Mesenchymal stem cell (in vitro differentiated cells and primary cell): Measurements from ENCODE around the gene TAS2R60.
A peak's percentile ranks its signal among the peaks of the same experiment; 100 is the strongest.

Experiments
- DNase-seq: peaks from one replicate; pipeline ENCODE4 v3.0.0-alpha.2; 2013
- H2AFZ ChIP-seq: one replicate; pipeline ENCODE4 v1.6.1; 2013; ENCODE audit warnings: low read depth, mild to moderate bottlenecking, control low read depth, inconsistent platforms, low read length, moderate library complexity
- H2AK5ac ChIP-seq: 2 replicates; pipeline ENCODE4 v1.6.1; 2013; ENCODE audit warnings: low read length, moderate library complexity, mild to moderate bottlenecking, inconsistent platforms; ENCODE audit not compliant: severe bottlenecking
- H2BK120ac ChIP-seq: one replicate; pipeline ENCODE4 v1.6.1; 2013; ENCODE audit warnings: low read depth, mild to moderate bottlenecking, inconsistent platforms, low read length, moderate library complexity
- H2BK12ac ChIP-seq, 2 experiments: one replicate each; pipeline ENCODE4 v1.6.1; 2013; ENCODE audit warnings: inconsistent platforms in 2 of 2, low read length in 2 of 2, mild to moderate bottlenecking in 2 of 2, moderate library complexity in 2 of 2, control low read depth in 1 of 2
- H2BK15ac ChIP-seq: one replicate; pipeline ENCODE4 v1.6.1; 2013; ENCODE audit warnings: mild to moderate bottlenecking, low read depth, inconsistent platforms; ENCODE audit not compliant: poor library complexity, severe bottlenecking
- H2BK5ac ChIP-seq: 2 replicates; pipeline ENCODE4 v1.6.1; 2013; ENCODE audit warnings: low read depth, mild to moderate bottlenecking, low read length, control low read depth, inconsistent platforms; ENCODE audit not compliant: poor library complexity, severe bottlenecking
- H3K14ac ChIP-seq, 2 experiments: one replicate each; pipeline ENCODE4 v1.6.1; 2013; ENCODE audit warnings: inconsistent platforms in 2 of 2, low read length in 2 of 2, control low read depth in 1 of 2, mild to moderate bottlenecking in 1 of 2, moderate library complexity in 1 of 2
- H3K18ac ChIP-seq, 2 experiments: one replicate each; pipeline ENCODE4 v1.6.1; 2013; ENCODE audit warnings: inconsistent platforms in 2 of 2, low read length in 2 of 2, control low read depth in 1 of 2, low read depth in 1 of 2, mild to moderate bottlenecking in 1 of 2
- H3K23ac ChIP-seq, 2 experiments: one replicate each; pipeline ENCODE4 v1.6.1; 2013; ENCODE audit warnings: inconsistent platforms in 2 of 2, low read length in 2 of 2, mild to moderate bottlenecking in 2 of 2, moderate library complexity in 2 of 2, control low read depth in 1 of 2
- H3K27ac ChIP-seq: 2 replicates; pipeline ENCODE4 v1.5.1; 2013; ENCODE audit warnings: mild to moderate bottlenecking, moderate library complexity, low read length, control low read depth, inconsistent platforms; ENCODE audit not compliant: poor library complexity, severe bottlenecking
- H3K27me3 ChIP-seq, 2 experiments: 2 replicates each; pipeline versions ENCODE4 v1.6.1 to v1.7.0; 2013; ENCODE audit warnings: low read length in 2 of 2, mild to moderate bottlenecking in 2 of 2, moderate library complexity in 2 of 2, control low read depth in 1 of 2, inconsistent platforms in 1 of 2; ENCODE audit not compliant: control insufficient read depth in 1 of 2, insufficient read depth in 1 of 2
- H3K36me3 ChIP-seq, 2 experiments: 2 replicates each; pipeline versions ENCODE4 v1.6.1 to v1.7.0; 2013; ENCODE audit warnings: low read length in 2 of 2, control low read depth in 1 of 2, inconsistent platforms in 1 of 2, low read depth in 1 of 2, mild to moderate bottlenecking in 1 of 2; ENCODE audit not compliant: insufficient read depth in 2 of 2, control insufficient read depth in 1 of 2
- H3K4ac ChIP-seq, 2 experiments: one replicate each; pipeline ENCODE4 v1.6.1; 2013; ENCODE audit warnings: inconsistent platforms in 2 of 2, low read length in 2 of 2, mild to moderate bottlenecking in 2 of 2, moderate library complexity in 2 of 2, control low read depth in 1 of 2, low read depth in 1 of 2
- H3K4me1 ChIP-seq: 2 replicates; pipeline ENCODE4 v1.6.1; 2013; ENCODE audit warnings: low read depth, low read length, control low read depth; ENCODE audit not compliant: control insufficient read depth, insufficient read depth
- H3K4me2 ChIP-seq: 2 replicates; pipeline ENCODE4 v1.6.1; 2013; ENCODE audit warnings: low read length, mild to moderate bottlenecking, inconsistent platforms; ENCODE audit not compliant: poor library complexity, severe bottlenecking
- H3K4me3 ChIP-seq, 2 experiments: 2 replicates each; pipeline versions ENCODE4 v1.5.1 to v1.7.0; 2013; ENCODE audit warnings: low read length in 2 of 2, mild to moderate bottlenecking in 2 of 2, control low read depth in 1 of 2, low read depth in 1 of 2; ENCODE audit not compliant: insufficient read depth in 1 of 2
- H3K79me1 ChIP-seq: replicated peaks from 2 replicates; pipeline ENCODE4 v1.6.1; 2013; ENCODE audit warnings: mild to moderate bottlenecking, control low read depth, low read length, inconsistent platforms; ENCODE audit not compliant: poor library complexity, severe bottlenecking
- H3K9ac ChIP-seq: 2 replicates; pipeline ENCODE4 v1.7.0; 2013; ENCODE audit warnings: mild to moderate bottlenecking, low read length, moderate library complexity
- H3K9me3 ChIP-seq: 2 replicates; pipeline ENCODE4 v1.7.0; 2013; ENCODE audit warnings: mild to moderate bottlenecking, low read length; ENCODE audit not compliant: control insufficient read depth
- H4K8ac ChIP-seq: one replicate; pipeline ENCODE4 v1.6.1; 2013; ENCODE audit warnings: inconsistent platforms, mild to moderate bottlenecking, low read length, moderate library complexity
- H4K91ac ChIP-seq: one replicate; pipeline ENCODE4 v1.6.1; 2013; ENCODE audit warnings: mild to moderate bottlenecking, low read length, inconsistent platforms
- WGBS: methylation state at CpG from one replicate; pipeline ENCODE4 v1.1.7; 2013; ENCODE audit warnings: mixed read lengths; 5-methylcytosine and 5-hydroxymethylcytosine counted together

TAS2R60 gene

GRCh38 chr7:143408686-143409561, 34.3 kb upstream of the TAS2R60 start, which contains the start of gene EPHA1:
Gene EPHA1, minus strand, starts transcription at chr7:143408856. Its CDS starts 51 bp downstream, at chr7:143408805.
- H2BK5ac ChIP-seq, result no peak within 1 kb of the TSS

GRCh38 chr7:143410521-143411004, 32.7 kb upstream of the TAS2R60 start:
- H3K9ac ChIP-seq, result peak overlapping the region; percentile 48
- peaks cover 0 to 55% of the 10 kb centered on the region in 2 experiments for H3K27me3 ChIP-seq
- H3K4me1 ChIP-seq, result peaks cover 14% of the 10 kb centered on the region
- H3K36me3 ChIP-seq, result no peaks in the 10 kb centered on the region
- no peak for DNase-seq
- H2BK15ac ChIP-seq, result no peak overlapping the region
- H2BK5ac ChIP-seq, result no peak overlapping the region
- H3K14ac ChIP-seq, result peak overlapping the region in 1 of 2 experiments; percentile 50
- H3K4me3 ChIP-seq, result no peak overlapping the region
- H2AK5ac ChIP-seq, result no peak overlapping the region
- H3K27ac ChIP-seq, result no peak overlapping the region
- no peak overlapping the region for H4K8ac ChIP-seq
- H3K9me3 ChIP-seq, result no peaks in the 10 kb centered on the region
- H2BK12ac ChIP-seq, result no peak overlapping the region
- 29% methylated on average over 6 of the region's 6 CpGs for WGBS
- H3K79me1 ChIP-seq, result no peaks in the 10 kb centered on the region
- no peak overlapping the region for H3K4me2 ChIP-seq
- peak overlapping the region in 1 of 2 experiments; percentile 56 for H3K18ac ChIP-seq
- H3K4ac ChIP-seq, result no peak overlapping the region
- peak overlapping the region; percentile 46 for H2AFZ ChIP-seq
- H4K91ac ChIP-seq, result no peak overlapping the region
- H2BK120ac ChIP-seq, result no peak overlapping the region
- H3K23ac ChIP-seq, result no peak overlapping the region

More at GRCh38 chr7:143408686-143409561, 34.3 kb upstream of the TAS2R60 start, which contains the start of gene EPHA1:
- no peak within 1 kb of the TSS for H3K27ac ChIP-seq
- H3K23ac ChIP-seq, result peak within 1 kb of the TSS in 1 of 2 experiments; percentile 51
- H3K18ac ChIP-seq, result peak within 1 kb of the TSS in 1 of 2 experiments; percentile 3
- H3K9me3 ChIP-seq, result no peaks in the 10 kb centered on the region
- peak within 1 kb of the TSS; percentile 44 for H2BK15ac ChIP-seq
- H3K14ac ChIP-seq, result peak within 1 kb of the TSS in 1 of 2 experiments; percentile 72
- no peak for DNase-seq
- H3K79me1 ChIP-seq, result no peaks in the 10 kb centered on the region
- H3K4me1 ChIP-seq, result peaks cover 14% of the 10 kb centered on the region
- peak within 1 kb of the TSS in 1 of 2 experiments; percentile 16 for H2BK12ac ChIP-seq
- H2BK120ac ChIP-seq, result no peak within 1 kb of the TSS
- WGBS, result 21% methylated on average over 16 of the region's 39 CpGs
- no peak within 1 kb of the TSS for H2AK5ac ChIP-seq
- H4K91ac ChIP-seq, result peak within 1 kb of the TSS; percentile 53
- H4K8ac ChIP-seq, result peak within 1 kb of the TSS; percentile 28
- no peak within 1 kb of the TSS for H3K4ac ChIP-seq
- peaks cover 0 to 62% of the 10 kb centered on the region in 2 experiments for H3K27me3 ChIP-seq
- no peak within 1 kb of the TSS for H3K9ac ChIP-seq
- peak within 1 kb of the TSS; percentile 36 for H2AFZ ChIP-seq
- H3K4me2 ChIP-seq, result peak within 1 kb of the TSS; percentile 47
- H3K4me3 ChIP-seq, result no peak within 1 kb of the TSS
- H3K36me3 ChIP-seq, result no peaks in the 10 kb centered on the region

GRCh38 chr7:143411976-143412708, 31.1 kb upstream of the TAS2R60 start:
- Histone ChIP-seq H3K4me3 (no peak overlapping the region), H2AK5ac (no peak overlapping the region), H3K4me1 (peaks cover 14% of the 10 kb centered on the region), H3K23ac (no peak overlapping the region), H3K9ac (no peak overlapping the region), H3K36me3 (no peaks in the 10 kb centered on the region), H3K14ac (no peak overlapping the region), H2BK5ac (no peak overlapping the region), H3K27ac (no peak overlapping the region), H2BK12ac (no peak overlapping the region), H3K4ac (no peak overlapping the region), H3K4me2 (no peak overlapping the region), H2BK15ac (no peak overlapping the region), H4K91ac (no peak overlapping the region), H4K8ac (no peak overlapping the region), H3K9me3 (no peaks in the 10 kb centered on the region), H3K27me3 (peaks cover 0 to 41% of the 10 kb centered on the region in 2 experiments), H3K79me1 (no peaks in the 10 kb centered on the region), H3K18ac (peak overlapping the region in 1 of 2 experiments; percentile 8), H2BK120ac (no peak overlapping the region), H2AFZ (no peak overlapping the region)
- DNase-seq, result no peak
- WGBS, result 87% methylated on average over 5 of the region's 5 CpGs

- Histone ChIP-seq H3K18ac (no peak overlapping the region), H2BK12ac (no peak overlapping the region), H3K14ac (no peak overlapping the region), H3K4me2 (no peak overlapping the region), H3K79me1 (no peaks in the 10 kb centered on the region), H3K9ac (no peak overlapping the region), H3K23ac (no peak overlapping the region), H3K36me3 (no peaks in the 10 kb centered on the region), H2AFZ (no peak overlapping the region), H4K8ac (no peak overlapping the region), H3K9me3 (no peaks in the 10 kb centered on the region), H3K4ac (no peak overlapping the region), H2BK120ac (no peak overlapping the region), H2AK5ac (no peak overlapping the region), H4K91ac (no peak overlapping the region), H3K4me1 (peaks cover 9% of the 10 kb centered on the region), H3K4me3 (no peak overlapping the region), H2BK15ac (no peak overlapping the region), H3K27me3 (peaks cover 0 to 35% of the 10 kb centered on the region in 2 experiments), H2BK5ac (no peak overlapping the region), H3K27ac (no peak overlapping the region)
- WGBS, result 86% methylated on average over 8 of the region's 8 CpGs
- DNase-seq, result no peak
These were observed 30.1 kb upstream of the TAS2R60 start for GRCh38 chr7:143413123-143413522.
